GM10266 (cell line): Measurements from ENCODE around the gene TICAM2.

Experiments
- DNase-seq: peaks from one replicate; pipeline ENCODE4 v3.0.0; 2012; ENCODE audit errors: extremely low spot score
- CTCF ChIP-seq: IDR thresholded peaks from 2 replicates; pipeline ENCODE4 v1.5.1; 2012; ENCODE audit warnings: mild to moderate bottlenecking, low read depth; ENCODE audit not compliant: control insufficient read depth, insufficient read depth; ENCODE audit errors: missing control alignments

TICAM2 gene

DNA sequence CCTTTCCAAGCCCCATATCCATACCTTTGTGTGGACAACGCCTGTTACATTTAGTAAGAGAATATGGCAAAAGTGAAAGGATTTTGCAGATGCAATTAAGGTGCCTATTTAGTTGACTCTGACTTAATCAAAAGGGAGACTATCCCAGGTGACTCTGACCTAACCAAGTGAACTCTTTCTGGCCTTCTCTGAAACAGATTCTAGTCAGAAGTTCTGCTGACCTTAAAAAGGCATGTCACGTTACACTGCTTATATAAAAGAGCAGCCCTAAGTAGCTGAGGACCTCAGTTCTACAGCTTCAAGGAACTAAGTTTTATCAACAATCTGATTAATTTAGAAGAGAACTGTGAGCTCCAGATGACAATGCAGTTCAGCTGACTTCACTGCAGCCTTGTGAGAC lies 5.7 kb upstream of the TICAM2 start:
- no peak for DNase-seq
- no peak for TF ChIP-seq CTCF

GRCh38 chr5:115605436-115605835 lies 3.2 kb upstream of the TICAM2 start:
- no peak for DNase-seq
- TF ChIP-seq CTCF: no peak

DNA sequence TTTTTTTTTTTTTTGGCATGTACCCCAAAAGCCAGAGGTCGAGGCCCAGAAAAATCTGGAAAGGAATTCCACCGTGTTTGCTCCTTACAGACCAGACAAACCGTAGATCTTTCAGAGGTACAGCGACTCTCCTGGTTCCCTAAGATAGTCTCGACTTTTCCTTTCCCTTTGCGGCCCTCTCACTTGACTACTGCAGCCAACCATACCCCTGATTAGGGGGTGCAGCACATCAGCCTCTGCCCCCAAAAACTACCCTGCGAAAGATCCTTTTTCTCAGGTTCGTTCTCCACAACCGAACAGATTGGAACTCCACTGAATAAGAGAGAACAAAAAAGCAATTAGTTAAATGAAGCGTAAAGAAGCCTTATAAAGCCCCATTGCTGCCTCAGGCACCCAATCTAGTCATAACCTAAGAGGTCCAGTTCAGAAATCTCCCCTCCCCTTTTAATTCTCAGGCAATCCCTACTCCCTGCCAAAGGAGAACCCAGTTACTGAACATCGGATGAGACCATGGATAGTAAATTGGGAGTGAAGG lies 379 bp upstream of the TICAM2 start:
- TF ChIP-seq CTCF: no peak
- DNase-seq: no peak

GRCh38 chr5:115600766-115601165 lies 1.5 kb downstream of the TICAM2 start:
- TF ChIP-seq CTCF: no peak
- no peak for DNase-seq

- no peak for TF ChIP-seq CTCF
- no peak for DNase-seq
Measured at GRCh38 chr5:115599924-115600323, 2.4 kb downstream of the TICAM2 start.

- peak; percentile 50 for DNase-seq
- TF ChIP-seq CTCF: no peak
Measured at GRCh38 chr5:115599502-115599901, 2.8 kb downstream of the TICAM2 start.

DNA sequence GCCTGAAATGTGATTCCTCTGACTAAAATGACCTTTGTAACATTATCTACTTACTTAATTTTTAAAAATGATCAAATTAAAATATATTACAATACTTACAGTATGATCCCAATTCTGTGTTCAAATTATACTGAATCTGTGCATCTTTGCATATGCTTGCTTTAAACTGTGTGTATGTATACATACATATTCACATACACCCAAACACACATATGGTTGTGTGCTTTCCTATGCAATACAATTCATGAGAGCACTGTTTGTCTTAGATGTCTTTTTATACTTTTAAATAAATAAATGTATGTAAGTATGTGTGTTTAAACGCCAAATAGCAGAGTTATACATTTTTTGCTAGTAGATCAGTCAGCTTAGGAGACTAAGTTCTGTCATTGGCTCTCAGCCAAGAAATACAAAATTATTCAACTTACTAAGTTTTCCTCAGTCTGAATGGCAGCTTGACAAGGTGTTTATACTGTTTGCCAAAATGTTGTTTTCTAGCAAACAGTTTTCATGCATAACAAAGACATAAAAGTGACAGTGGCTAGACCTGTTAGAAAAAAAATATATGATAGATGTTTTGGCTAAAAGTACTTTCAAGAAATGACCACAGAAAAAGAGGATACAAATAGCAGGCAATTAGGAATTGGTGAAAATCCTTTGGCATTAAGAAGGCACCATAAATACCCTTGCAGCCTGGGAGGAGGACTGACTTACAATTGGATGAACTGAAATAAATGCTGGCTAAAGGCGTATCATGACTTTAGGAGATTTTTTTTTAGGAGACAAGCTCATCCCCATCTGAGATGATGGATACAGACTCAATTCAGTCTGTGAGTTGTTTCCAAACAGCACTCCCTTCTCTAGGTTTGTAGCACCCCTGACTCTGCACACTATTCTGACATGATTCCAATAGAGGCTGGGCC lies 7.9 kb downstream of the TICAM2 start:
- TF ChIP-seq CTCF: no peak
- DNase-seq: no peak
